ENCODE results near the gene DST.
"Not testable (repeated sequence)": the region's sequence is repeated elsewhere in the genome, so short reads cannot be mapped to it uniquely, and the experiment has no call there.

DST gene

DNA sequence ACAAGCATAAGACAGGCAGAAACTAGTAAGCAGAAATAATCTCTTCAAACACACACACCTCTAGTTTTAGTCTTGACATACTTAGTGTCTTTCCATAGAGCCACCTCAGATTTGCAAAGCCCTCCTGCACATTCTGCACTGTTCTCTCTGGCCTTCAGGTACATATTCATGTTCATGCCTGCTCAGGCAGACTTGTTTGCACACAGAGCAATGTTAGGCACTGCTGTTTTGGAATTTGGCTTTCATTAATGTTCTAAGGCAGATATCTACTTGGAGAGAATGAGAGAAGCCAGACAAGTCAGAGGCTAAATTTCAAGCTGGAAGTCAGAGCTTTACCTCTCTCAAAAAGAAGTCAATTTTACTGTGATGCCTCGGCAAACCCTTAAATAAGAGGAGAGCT lies 21.3 kb upstream of the DST start:
- no peak for DNase-seq
- H3K9me3 ChIP-seq (ENCODE audit: control extremely low read depth in 1 of 5, control insufficient read depth in 4 of 5, insufficient read depth in 2 of 5, low read depth in 1 of 5, low read length in 4 of 5) = no peaks in the 10 kb centered on the region
- H3K27ac ChIP-seq (ENCODE audit: insufficient read depth in 1 of 2, low read depth in 1 of 2, low read length in 2 of 2, poor library complexity in 1 of 2, severe bottlenecking in 2 of 2) = no peak overlapping the region
- WGBS (ENCODE audit: insufficient coverage) = no CpG with 5 or more reads among the region's 1 CpG
- H3K4me3 ChIP-seq (ENCODE audit: control insufficient read depth in 1 of 7, extremely low read depth in 1 of 7, insufficient read depth in 4 of 7, low read depth in 2 of 7, low read length in 6 of 7) = no peak overlapping the region
- peaks cover 5 to 33% (median 16%) of the 10 kb centered on the region in 4 experiments for H3K4me1 ChIP-seq (ENCODE audit: control extremely low read depth in 1 of 4, control insufficient read depth in 4 of 4, insufficient read depth in 4 of 4, low read length in 3 of 4)
- H3K27me3 ChIP-seq (replicated peaks in 2 of 5; ENCODE audit: control insufficient read depth in 4 of 5, insufficient read depth in 5 of 5, low read length in 4 of 5) = no peaks in the 10 kb centered on the region
- ChIA-PET CTCF (interaction anchor here (0.9 to 1.5 kb wide), 2 partner anchors 10 to 27 kb away, joined by 3 read pairs; no protein-coding TSS in a partner anchor), POLR2A (no interaction called here)
- no peaks in the 10 kb centered on the region for H3K36me3 ChIP-seq (ENCODE audit: control insufficient read depth in 4 of 4, insufficient read depth in 4 of 4, low read length in 3 of 4)

DNA sequence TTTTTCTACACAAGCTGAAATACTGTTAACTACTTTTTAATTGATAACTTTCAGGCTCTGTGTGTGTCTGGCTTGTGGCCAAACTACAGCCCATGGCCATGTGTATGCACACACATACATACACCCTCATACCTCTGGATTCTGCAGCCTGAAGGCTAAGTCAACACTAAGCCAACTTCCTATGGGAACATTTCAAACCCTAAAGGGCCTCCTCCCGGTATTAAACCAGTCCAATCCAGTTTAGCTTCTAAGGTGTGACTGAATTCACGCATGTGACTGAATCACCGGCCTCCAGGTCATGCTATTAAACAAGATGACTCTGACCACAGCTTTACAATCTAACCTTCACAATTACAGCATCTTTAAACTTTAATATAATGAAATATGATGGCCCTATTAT lies 20.7 kb upstream of the DST start:
- no peaks in the 10 kb centered on the region for H3K27me3 ChIP-seq (replicated peaks in 2 of 5; ENCODE audit: control insufficient read depth in 4 of 5, insufficient read depth in 5 of 5, low read length in 4 of 5)
- no peaks in the 10 kb centered on the region for H3K9me3 ChIP-seq (ENCODE audit: control extremely low read depth in 1 of 5, control insufficient read depth in 4 of 5, insufficient read depth in 2 of 5, low read depth in 1 of 5, low read length in 4 of 5)
- no peak for DNase-seq
- no peaks in the 10 kb centered on the region for H3K36me3 ChIP-seq (ENCODE audit: control insufficient read depth in 4 of 4, insufficient read depth in 4 of 4, low read length in 3 of 4)
- H3K27ac ChIP-seq (ENCODE audit: insufficient read depth in 1 of 2, low read depth in 1 of 2, low read length in 2 of 2, poor library complexity in 1 of 2, severe bottlenecking in 2 of 2) = no peak overlapping the region
- no peak overlapping the region for H3K4me3 ChIP-seq (ENCODE audit: control insufficient read depth in 1 of 7, extremely low read depth in 1 of 7, insufficient read depth in 4 of 7, low read depth in 2 of 7, low read length in 6 of 7)
- ChIA-PET CTCF (no interaction called here), POLR2A (no interaction called here)
- 100% methylated on average over 1 of the region's 3 CpGs for WGBS (ENCODE audit: insufficient coverage)
- H3K4me1 ChIP-seq (ENCODE audit: control extremely low read depth in 1 of 4, control insufficient read depth in 4 of 4, insufficient read depth in 4 of 4, low read length in 3 of 4) = peaks cover 5 to 35% (median 19%) of the 10 kb centered on the region in 4 experiments

DNA sequence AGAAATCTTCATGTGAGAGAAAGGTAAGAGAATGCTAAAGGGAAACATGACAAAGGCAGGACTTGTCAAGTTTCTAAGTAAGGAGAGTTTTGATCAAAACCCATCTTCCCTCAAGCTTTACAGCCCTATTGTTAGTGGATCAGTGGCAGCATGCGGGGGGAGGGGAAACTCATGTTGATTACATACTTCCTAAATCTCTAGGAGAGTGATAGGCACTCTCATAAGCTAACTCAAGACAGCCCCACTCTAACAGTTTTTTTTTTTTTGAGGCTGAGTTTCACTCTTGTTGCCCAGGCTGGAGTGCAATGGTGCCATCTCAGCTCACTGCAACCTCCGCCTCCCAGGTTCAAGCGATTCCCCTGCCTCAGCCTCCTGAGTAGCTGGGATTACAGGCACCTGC lies 18.6 kb upstream of the DST start:
- CTCF ChIA-PET = interaction anchor here (1.1 to 1.5 kb wide), 4 partner anchors 17 to 191 kb away, joined by 3 to 4 read pairs (median 3); no protein-coding TSS in a partner anchor
- H3K36me3 ChIP-seq (ENCODE audit: control insufficient read depth in 4 of 4, insufficient read depth in 4 of 4, low read length in 3 of 4); H3K9me3 ChIP-seq (ENCODE audit: control extremely low read depth in 1 of 5, control insufficient read depth in 4 of 5, insufficient read depth in 2 of 5, low read depth in 1 of 5, low read length in 4 of 5); H3K4me3 ChIP-seq (ENCODE audit: control insufficient read depth in 1 of 7, extremely low read depth in 1 of 7, insufficient read depth in 4 of 7, low read depth in 2 of 7, low read length in 6 of 7); H3K27me3 ChIP-seq (replicated peaks in 2 of 5; ENCODE audit: control insufficient read depth in 4 of 5, insufficient read depth in 5 of 5, low read length in 4 of 5); H3K27ac ChIP-seq (ENCODE audit: insufficient read depth in 1 of 2, low read depth in 1 of 2, low read length in 2 of 2, poor library complexity in 1 of 2, severe bottlenecking in 2 of 2); POLR2A ChIA-PET: not testable (repeated sequence)
- 94% methylated on average over 2 of the region's 3 CpGs for WGBS (ENCODE audit: insufficient coverage)
- peaks cover 10 to 43% (median 25%) of the 10 kb centered on the region in 4 experiments for H3K4me1 ChIP-seq (ENCODE audit: control extremely low read depth in 1 of 4, control insufficient read depth in 4 of 4, insufficient read depth in 4 of 4, low read length in 3 of 4)
- peak; percentile 27 to 66 (median 61) for DNase-seq

DNA sequence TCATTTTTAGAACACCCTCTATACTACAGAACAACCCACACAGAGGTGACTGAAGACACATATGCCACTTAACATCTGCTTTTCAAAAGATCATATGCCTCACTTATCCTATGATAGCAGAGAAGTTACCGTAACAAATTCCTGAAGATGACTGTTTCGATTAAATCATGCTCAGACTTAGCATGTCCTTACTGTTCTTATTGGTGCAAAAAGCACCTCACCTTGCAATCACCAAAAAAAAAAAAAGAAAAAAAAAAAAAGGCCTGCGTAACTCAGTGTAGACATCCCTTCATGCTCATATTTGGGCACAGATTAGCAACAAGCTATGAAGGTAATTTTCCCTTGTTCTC lies 17.7 kb upstream of the DST start:
- ChIA-PET CTCF (interaction anchor here (0.6 to 1.1 kb wide), 2 partner anchors 73 to 302 kb away, joined by 3 read pairs; no protein-coding TSS in a partner anchor), POLR2A (no interaction called here)
- H3K4me3 ChIP-seq (ENCODE audit: control insufficient read depth in 1 of 7, extremely low read depth in 1 of 7, insufficient read depth in 4 of 7, low read depth in 2 of 7, low read length in 6 of 7) = no peak overlapping the region
- no peak for DNase-seq
- no peak overlapping the region for H3K27ac ChIP-seq (ENCODE audit: insufficient read depth in 1 of 2, low read depth in 1 of 2, low read length in 2 of 2, poor library complexity in 1 of 2, severe bottlenecking in 2 of 2)
- no peaks in the 10 kb centered on the region for H3K9me3 ChIP-seq (ENCODE audit: control extremely low read depth in 1 of 5, control insufficient read depth in 4 of 5, insufficient read depth in 2 of 5, low read depth in 1 of 5, low read length in 4 of 5)
- 93% methylated on average over 2 of the region's 3 CpGs for WGBS (ENCODE audit: insufficient coverage)
- no peaks in the 10 kb centered on the region for H3K27me3 ChIP-seq (replicated peaks in 2 of 5; ENCODE audit: control insufficient read depth in 4 of 5, insufficient read depth in 5 of 5, low read length in 4 of 5)
- peaks cover 15 to 51% (median 33%) of the 10 kb centered on the region in 4 experiments for H3K4me1 ChIP-seq (ENCODE audit: control extremely low read depth in 1 of 4, control insufficient read depth in 4 of 4, insufficient read depth in 4 of 4, low read length in 3 of 4)
- no peaks in the 10 kb centered on the region for H3K36me3 ChIP-seq (ENCODE audit: control insufficient read depth in 4 of 4, insufficient read depth in 4 of 4, low read length in 3 of 4)

DNA sequence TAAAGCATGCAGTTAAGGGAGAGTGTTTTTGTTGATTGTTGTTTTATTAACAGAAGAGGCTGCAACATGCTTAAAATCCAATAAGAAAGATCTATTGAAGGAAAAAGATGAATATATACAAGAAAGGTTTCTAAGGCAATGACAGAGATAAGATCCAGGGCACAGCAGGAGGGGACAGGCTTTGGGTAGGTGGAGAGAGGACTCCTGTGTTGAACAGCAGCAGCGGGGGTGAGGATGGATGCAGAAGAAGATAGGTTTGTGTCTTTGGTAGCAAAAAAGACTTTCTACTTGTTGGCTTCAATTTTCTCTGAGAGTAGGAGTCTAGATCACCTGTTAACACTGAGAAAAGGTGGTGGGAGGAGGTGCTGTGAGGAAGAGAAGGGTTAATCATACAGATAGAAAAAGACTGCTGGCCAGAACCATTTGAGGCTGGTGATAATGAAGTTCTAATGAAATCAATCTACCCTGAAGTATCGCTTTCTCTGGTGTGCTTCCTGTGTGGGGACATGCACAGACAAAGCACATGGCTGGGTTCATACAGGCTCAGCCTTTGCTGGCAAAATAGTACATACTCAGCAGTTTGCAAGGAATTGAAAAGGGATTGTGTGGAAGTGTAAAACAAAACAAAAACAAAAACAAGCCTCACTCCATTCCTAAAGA lies 17.2 kb upstream of the DST start:
- Histone ChIP-seq H3K36me3 (ENCODE audit: control insufficient read depth in 4 of 4, insufficient read depth in 4 of 4, low read length in 3 of 4) (no peaks in the 10 kb centered on the region), H3K4me1 (ENCODE audit: control extremely low read depth in 1 of 4, control insufficient read depth in 4 of 4, insufficient read depth in 4 of 4, low read length in 3 of 4) (peaks cover 16 to 56% (median 36%) of the 10 kb centered on the region in 4 experiments), H3K9me3 (ENCODE audit: control extremely low read depth in 1 of 5, control insufficient read depth in 4 of 5, insufficient read depth in 2 of 5, low read depth in 1 of 5, low read length in 4 of 5) (no peaks in the 10 kb centered on the region), H3K27me3 (replicated peaks in 2 of 5; ENCODE audit: control insufficient read depth in 4 of 5, insufficient read depth in 5 of 5, low read length in 4 of 5) (no peaks in the 10 kb centered on the region), H3K27ac (ENCODE audit: insufficient read depth in 1 of 2, low read depth in 1 of 2, low read length in 2 of 2, poor library complexity in 1 of 2, severe bottlenecking in 2 of 2) (no peak overlapping the region), H3K4me3 (ENCODE audit: control insufficient read depth in 1 of 7, extremely low read depth in 1 of 7, insufficient read depth in 4 of 7, low read depth in 2 of 7, low read length in 6 of 7) (peak overlapping the region in 1 of 7 experiments; percentile 5)
- WGBS (ENCODE audit: insufficient coverage) = 50% methylated on average over 2 of the region's 2 CpGs
- ChIA-PET CTCF (interaction anchor here (0.8 to 1.0 kb wide), 4 partner anchors 12 to 40 kb away, joined by 3 read pairs; no protein-coding TSS in a partner anchor), POLR2A (no interaction called here)
- DNase-seq = no peak

DNA sequence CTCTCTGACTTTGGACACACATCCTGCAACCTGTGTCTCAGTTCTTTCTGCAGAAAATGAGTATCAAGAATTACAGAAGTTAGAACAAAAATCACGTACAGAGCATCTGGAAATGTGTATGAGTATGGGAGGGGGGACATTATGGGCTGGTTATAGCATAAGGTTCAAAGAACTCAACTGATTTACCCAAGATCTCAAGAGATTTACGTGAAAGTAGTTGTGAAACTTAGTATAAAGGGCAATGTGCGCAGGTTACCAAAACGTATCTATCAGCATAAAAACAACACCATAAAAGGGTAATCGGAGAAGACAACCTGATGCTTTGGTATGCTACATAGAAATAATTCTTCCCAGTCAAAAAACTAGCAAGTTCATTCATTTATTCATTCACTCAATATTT lies 15.6 kb upstream of the DST start:
- CTCF ChIA-PET = interaction anchor here (0.9 to 1.3 kb wide), 3 partner anchors 30 to 102 kb away, joined by 3 read pairs; no protein-coding TSS in a partner anchor
- WGBS (ENCODE audit: insufficient coverage) = 90% methylated on average over 2 of the region's 5 CpGs
- H3K27ac ChIP-seq (ENCODE audit: insufficient read depth in 1 of 2, low read depth in 1 of 2, low read length in 2 of 2, poor library complexity in 1 of 2, severe bottlenecking in 2 of 2) = no peak overlapping the region
- H3K27me3 ChIP-seq (replicated peaks in 2 of 5; ENCODE audit: control insufficient read depth in 4 of 5, insufficient read depth in 5 of 5, low read length in 4 of 5) = no peaks in the 10 kb centered on the region
- POLR2A ChIA-PET = no interaction called here
- no peaks in the 10 kb centered on the region for H3K36me3 ChIP-seq (ENCODE audit: control insufficient read depth in 4 of 4, insufficient read depth in 4 of 4, low read length in 3 of 4)
- no peak for DNase-seq
- peaks cover 16 to 56% (median 36%) of the 10 kb centered on the region in 4 experiments for H3K4me1 ChIP-seq (ENCODE audit: control extremely low read depth in 1 of 4, control insufficient read depth in 4 of 4, insufficient read depth in 4 of 4, low read length in 3 of 4)
- H3K4me3 ChIP-seq (ENCODE audit: control insufficient read depth in 1 of 7, extremely low read depth in 1 of 7, insufficient read depth in 4 of 7, low read depth in 2 of 7, low read length in 6 of 7) = no peak overlapping the region
- no peaks in the 10 kb centered on the region for H3K9me3 ChIP-seq (ENCODE audit: control extremely low read depth in 1 of 5, control insufficient read depth in 4 of 5, insufficient read depth in 2 of 5, low read depth in 1 of 5, low read length in 4 of 5)

DNA sequence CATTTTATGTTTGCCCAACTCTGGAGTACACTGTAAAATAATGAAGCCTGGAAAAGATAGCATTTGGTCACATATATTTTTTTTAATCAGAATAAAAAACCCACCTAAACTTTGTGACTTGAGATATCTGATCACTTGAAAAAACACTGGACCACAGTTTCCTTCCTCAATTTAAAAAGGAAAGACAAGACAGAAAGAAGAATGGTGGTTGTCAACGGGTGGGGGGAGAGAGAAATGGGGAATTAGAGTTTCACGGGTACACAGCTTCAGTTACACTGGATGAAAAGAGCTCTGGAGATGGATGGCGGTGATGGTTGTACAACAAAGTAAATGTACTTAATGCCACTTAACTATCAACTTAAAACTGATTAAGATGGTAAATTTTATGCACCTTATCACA lies 14.7 kb upstream of the DST start:
- H3K9me3 ChIP-seq (ENCODE audit: control extremely low read depth in 1 of 5, control insufficient read depth in 4 of 5, insufficient read depth in 2 of 5, low read depth in 1 of 5, low read length in 4 of 5) = no peaks in the 10 kb centered on the region
- no peaks in the 10 kb centered on the region for H3K27me3 ChIP-seq (replicated peaks in 2 of 5; ENCODE audit: control insufficient read depth in 4 of 5, insufficient read depth in 5 of 5, low read length in 4 of 5)
- WGBS (ENCODE audit: insufficient coverage) = no CpG with 5 or more reads among the region's 3 CpGs
- POLR2A ChIA-PET = no interaction called here
- peak overlapping the region in 2 of 7 experiments; percentile 2 to 38 for H3K4me3 ChIP-seq (ENCODE audit: control insufficient read depth in 1 of 7, extremely low read depth in 1 of 7, insufficient read depth in 4 of 7, low read depth in 2 of 7, low read length in 6 of 7)
- CTCF ChIA-PET = interaction anchor here (0.8 to 1.3 kb wide), 5 partner anchors 14 to 103 kb away, joined by 3 read pairs; no protein-coding TSS in a partner anchor
- H3K36me3 ChIP-seq (ENCODE audit: control insufficient read depth in 4 of 4, insufficient read depth in 4 of 4, low read length in 3 of 4) = no peaks in the 10 kb centered on the region
- H3K27ac ChIP-seq (ENCODE audit: insufficient read depth in 1 of 2, low read depth in 1 of 2, low read length in 2 of 2, poor library complexity in 1 of 2, severe bottlenecking in 2 of 2) = peak overlapping the region in 1 of 2 experiments; percentile 46
- peaks cover 16 to 59% (median 36%) of the 10 kb centered on the region in 4 experiments for H3K4me1 ChIP-seq (ENCODE audit: control extremely low read depth in 1 of 4, control insufficient read depth in 4 of 4, insufficient read depth in 4 of 4, low read length in 3 of 4)
- peak; percentile 24 to 83 (median 75) for DNase-seq

Measured in common myeloid progenitor, CD34-positive (primary cell).